GM10248 (cell line): ENCODE data around the gene UXS1.
A peak's percentile ranks its signal among the peaks of the same experiment; 100 is the strongest.

ENCODE experiments used
- CTCF ChIA-PET: fragments of 300-600 bp; sonication (Branson Sonifier 250); formaldehyde crosslinking; extraction: SDS; loops from one replicate; lab custom pipeline; 2021; ENCODE audit warnings: antibody characterized with exemption; lab: Yijun Ruan, JAX
- POLR2A ChIA-PET: fragments of 350-650 bp; sonication (Branson Sonifier 250); formaldehyde crosslinking; extraction: SDS; loops from one replicate; lab custom pipeline; 2020; ENCODE audit warnings: antibody characterized with exemption; lab: Yijun Ruan, JAX
- DNase-seq: peaks from one replicate; pipeline ENCODE4 v3.0.0; 2012; ENCODE audit errors: extremely low spot score
- TF ChIP-seq, protein P1 (sequence below): IDR thresholded peaks from 2 replicates; pipeline ENCODE4 v1.5.1; 2012; ENCODE audit warnings: mild to moderate bottlenecking, low read depth; ENCODE audit errors: extremely low read depth, missing control alignments, control extremely low read depth

Gene UXS1

DNA sequence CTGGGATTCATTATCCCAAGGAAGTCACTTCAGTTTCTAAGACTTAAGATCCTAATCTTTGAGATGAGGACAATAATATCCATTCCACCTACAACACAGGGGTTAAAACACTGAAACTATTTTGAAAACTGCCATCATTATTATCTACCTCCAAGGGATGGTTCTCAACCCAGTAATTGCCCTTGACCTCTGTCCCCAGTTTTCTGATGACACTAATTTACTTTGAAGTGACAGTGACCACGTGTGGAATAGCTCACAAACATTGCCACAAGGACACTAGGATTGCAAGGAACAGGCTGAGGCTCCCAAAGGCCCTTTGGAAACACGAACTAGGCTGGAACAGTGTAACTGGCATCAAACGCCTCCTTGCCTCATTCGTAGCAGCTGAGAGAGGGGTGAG is 78.4 kb downstream of the UXS1 start:
- CTCF ChIA-PET, result interaction anchor here (1.2 to 3.7 kb wide), 2 partner anchors 11 to 68 kb away, joined by 3 to 26 read pairs; no protein-coding TSS in a partner anchor
- DNase-seq, result no peak
- TF ChIP-seq, protein P1, sequence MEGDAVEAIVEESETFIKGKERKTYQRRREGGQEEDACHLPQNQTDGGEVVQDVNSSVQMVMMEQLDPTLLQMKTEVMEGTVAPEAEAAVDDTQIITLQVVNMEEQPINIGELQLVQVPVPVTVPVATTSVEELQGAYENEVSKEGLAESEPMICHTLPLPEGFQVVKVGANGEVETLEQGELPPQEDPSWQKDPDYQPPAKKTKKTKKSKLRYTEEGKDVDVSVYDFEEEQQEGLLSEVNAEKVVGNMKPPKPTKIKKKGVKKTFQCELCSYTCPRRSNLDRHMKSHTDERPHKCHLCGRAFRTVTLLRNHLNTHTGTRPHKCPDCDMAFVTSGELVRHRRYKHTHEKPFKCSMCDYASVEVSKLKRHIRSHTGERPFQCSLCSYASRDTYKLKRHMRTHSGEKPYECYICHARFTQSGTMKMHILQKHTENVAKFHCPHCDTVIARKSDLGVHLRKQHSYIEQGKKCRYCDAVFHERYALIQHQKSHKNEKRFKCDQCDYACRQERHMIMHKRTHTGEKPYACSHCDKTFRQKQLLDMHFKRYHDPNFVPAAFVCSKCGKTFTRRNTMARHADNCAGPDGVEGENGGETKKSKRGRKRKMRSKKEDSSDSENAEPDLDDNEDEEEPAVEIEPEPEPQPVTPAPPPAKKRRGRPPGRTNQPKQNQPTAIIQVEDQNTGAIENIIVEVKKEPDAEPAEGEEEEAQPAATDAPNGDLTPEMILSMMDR, result no peak
- POLR2A ChIA-PET, result no interaction called here

DNA sequence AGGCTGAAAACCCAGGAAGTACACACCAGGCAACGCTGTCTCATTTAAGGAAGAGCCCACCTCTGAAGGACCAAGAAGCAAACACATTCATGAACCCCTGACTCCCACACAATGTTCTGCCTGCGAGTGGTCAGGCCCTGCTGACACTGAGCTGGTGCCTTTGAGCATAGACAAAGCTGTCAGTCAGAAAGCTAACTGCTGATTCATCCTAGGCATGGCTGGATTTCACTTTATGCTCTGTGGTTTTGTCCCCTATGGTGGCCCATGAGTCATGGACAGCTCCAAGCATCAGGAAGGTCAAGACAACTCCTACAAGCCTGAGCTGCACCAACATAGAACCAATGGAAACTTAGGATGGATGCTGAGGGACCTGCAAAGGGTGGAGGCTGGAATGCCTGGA is 78.9 kb downstream of the UXS1 start:
- peak; percentile 32 for DNase-seq
- TF ChIP-seq, protein P1, result no peak
- ChIA-PET POLR2A (no interaction called here), CTCF (interaction anchor here (1.2 to 3.7 kb wide), 2 partner anchors 11 to 68 kb away, joined by 3 to 26 read pairs; no protein-coding TSS in a partner anchor)

DNA sequence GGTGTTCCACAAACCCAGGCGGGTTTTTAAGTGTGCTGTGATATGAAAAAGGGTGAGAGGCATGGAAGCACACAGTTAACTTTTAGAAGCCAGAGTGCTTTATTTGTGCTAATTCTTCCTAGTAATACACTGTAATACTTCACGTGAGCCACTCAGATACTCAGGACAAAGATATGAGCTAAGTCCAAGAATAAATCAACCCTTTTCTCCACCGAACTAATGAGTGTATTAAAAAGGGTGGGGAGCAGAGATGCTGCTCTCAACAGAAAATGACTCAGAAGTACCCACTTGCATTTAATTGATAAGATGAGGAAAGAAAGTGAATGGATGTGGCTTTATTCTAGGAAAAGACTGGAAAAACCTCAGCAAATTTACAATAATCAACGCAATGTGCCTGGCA is 79.9 kb downstream of the UXS1 start:
- TF ChIP-seq, protein P1, result no peak
- DNase-seq, result no peak
- ChIA-PET CTCF (interaction anchor here (3.7 kb wide), 1 partner anchor 9 kb away, joined by 26 read pairs; no protein-coding TSS in a partner anchor), POLR2A (no interaction called here)

DNA sequence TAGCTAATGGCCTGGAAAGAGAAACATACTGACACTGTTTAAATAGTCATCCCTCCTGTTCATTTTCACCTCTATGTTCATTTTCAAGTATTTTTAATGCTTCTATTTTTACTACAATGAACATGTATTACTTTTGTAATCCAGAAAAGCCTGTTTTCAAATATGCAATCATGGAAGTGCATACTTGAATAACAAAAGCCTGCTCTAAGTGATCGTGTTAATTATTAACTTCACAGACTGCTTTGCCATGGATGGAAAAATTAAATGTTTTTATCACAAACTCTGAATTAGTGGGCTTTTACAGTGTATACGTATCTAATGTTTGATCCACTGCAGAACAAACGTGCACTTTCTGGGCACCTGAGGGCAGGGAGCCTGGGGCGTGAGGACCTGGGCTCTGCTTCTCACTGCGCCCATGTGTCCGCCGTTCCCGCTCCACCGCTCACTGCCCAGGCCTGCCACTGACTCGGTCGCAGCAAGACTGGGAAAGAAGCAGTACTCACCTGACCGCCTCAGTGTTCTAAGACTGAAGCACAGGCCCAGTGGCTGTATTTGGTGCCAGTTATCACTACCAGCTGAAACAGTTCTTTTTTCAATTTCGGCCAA is 80.6 kb downstream of the UXS1 start:
- ChIA-PET POLR2A (no interaction called here), CTCF (interaction anchor here (3.7 kb wide), 1 partner anchor 9 kb away, joined by 26 read pairs; no protein-coding TSS in a partner anchor)
- no peak for DNase-seq
- TF ChIP-seq, protein P1, result no peak

DNA sequence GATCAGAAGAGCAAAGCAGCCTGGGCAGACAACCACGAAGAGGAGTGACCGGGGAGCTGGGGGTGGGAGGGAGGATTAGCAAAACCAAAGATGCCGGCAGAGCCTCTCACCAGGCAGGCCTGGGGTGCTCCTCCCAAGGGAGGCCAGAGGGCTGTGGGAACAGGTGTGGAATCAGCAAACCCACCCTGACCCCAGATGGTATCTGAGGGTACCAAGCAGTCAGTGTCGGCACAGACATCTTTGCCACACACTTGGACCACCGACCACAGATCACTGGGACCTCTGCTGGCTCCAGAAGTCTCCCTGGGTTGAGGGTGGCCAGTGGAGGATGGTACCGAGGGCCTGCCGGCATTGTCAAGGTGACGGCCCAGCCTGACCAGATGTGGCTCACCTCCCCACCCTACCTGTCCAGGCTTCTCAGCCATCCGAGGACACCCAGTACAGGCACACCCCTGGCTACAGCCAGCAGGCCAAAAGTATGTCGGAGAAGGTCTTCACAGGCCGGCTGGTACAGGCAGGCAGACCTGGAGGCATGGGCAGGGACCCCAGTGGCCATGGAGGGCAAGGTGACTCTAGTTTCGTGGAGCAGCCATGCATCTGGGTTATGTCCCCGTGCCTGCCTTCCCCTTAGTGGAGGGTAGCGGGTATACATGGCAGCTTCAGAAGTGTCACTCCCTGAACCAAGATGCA is 82.1 kb downstream of the UXS1 start:
- DNase-seq, result no peak
- TF ChIP-seq, protein P1, result no peak
- ChIA-PET CTCF (interaction anchor here (0.9 kb wide), 1 partner anchor 431 kb away, joined by 3 read pairs; no protein-coding TSS in a partner anchor), POLR2A (interaction anchor here (0.5 kb wide), 1 partner anchor 29 kb away, joined by 3 read pairs; no protein-coding TSS in a partner anchor)

DNA sequence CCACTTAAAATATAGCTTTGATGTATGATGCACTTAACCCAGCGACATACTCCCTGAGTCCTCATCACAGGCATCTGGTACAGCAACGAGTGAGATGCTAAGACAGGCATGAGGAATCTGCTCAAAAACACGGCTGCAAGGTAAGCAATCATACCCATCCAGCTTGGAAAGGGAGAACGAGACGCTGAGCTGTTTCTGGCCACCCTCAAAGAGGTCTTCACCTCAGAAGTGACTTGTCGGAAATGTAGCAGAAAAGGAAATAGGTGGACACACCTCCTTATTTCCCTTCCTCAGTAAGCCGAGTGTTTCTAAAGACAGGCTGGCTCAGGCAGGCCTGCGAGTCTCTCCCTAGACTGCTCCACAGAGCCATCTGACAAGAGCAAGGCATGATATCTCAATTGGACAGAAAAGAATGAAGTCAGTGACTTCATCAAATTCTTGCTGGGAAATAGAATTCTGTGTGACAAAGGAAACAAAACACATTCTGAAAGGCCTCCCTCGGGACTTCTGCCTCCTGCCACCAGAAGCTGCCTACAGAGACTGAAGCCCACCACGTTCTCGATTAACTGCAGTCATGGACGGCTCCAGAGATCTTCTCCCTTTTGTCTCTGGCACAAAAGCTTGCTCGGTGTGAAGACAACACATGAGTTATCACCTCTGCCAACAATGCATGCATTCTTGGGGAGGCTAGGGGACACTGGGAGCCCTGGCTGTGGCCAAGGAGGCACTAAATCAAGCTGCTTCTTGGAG is 84.3 kb downstream of the UXS1 start:
- TF ChIP-seq, protein P1, result no peak
- ChIA-PET POLR2A (no interaction called here), CTCF (interaction anchor here (1.4 to 1.8 kb wide), 2 partner anchors 31 to 472 kb away, joined by 3 to 6 read pairs; no protein-coding TSS in a partner anchor)
- no peak for DNase-seq
